Liver (tissue), 9 donors: ENCODE results near the gene OSBPL1A. TPM values are rescaled to one million over a fixed set of nuclear protein-coding genes. Genes with fewer than 3 reads are reported as not detected.
"Not testable (repeated sequence)": the region's sequence is repeated elsewhere in the genome, so short reads cannot be mapped to it uniquely, and the experiment has no call there.

Experiments
- DNase-seq: peaks from one replicate; pipeline ENCODE4 v3.0.0-alpha.2; 2017; ENCODE audit warnings: low spot score
- H3K27ac ChIP-seq, 2 donors: one replicate each; pipeline ENCODE4 v1.7.0; 2013; ENCODE audit warnings: inconsistent platforms in 2 of 2, low read length in 2 of 2, control low read depth in 1 of 2, low read depth in 1 of 2, mild to moderate bottlenecking in 1 of 2
- H3K27me3 ChIP-seq, 4 donors: one replicate each; pipeline versions ENCODE4 v1.6.1 to v1.7.0; 2013; ENCODE audit warnings: low read length in 3 of 4, inconsistent platforms in 1 of 4, mild to moderate bottlenecking in 1 of 4, moderate library complexity in 1 of 4; ENCODE audit not compliant: control insufficient read depth in 4 of 4, insufficient read depth in 4 of 4
- H3K36me3 ChIP-seq, 4 donors: one replicate each; pipeline versions ENCODE4 v1.6.1 to v1.7.0; 2013; ENCODE audit warnings: low read length in 3 of 4, mild to moderate bottlenecking in 3 of 4, low read depth in 1 of 4, moderate library complexity in 1 of 4; ENCODE audit not compliant: control insufficient read depth in 4 of 4, insufficient read depth in 3 of 4
- H3K4me1 ChIP-seq, 4 donors: one replicate each; pipeline versions ENCODE4 v1.6.1 to v1.7.0; 2013; ENCODE audit warnings: low read length in 3 of 4, mild to moderate bottlenecking in 3 of 4, moderate library complexity in 1 of 4; ENCODE audit not compliant: control insufficient read depth in 4 of 4, insufficient read depth in 4 of 4
- H3K4me3 ChIP-seq, 3 donors: one replicate each; pipeline versions ENCODE4 v1.6.1 to v1.7.0; 2013; ENCODE audit warnings: low read length in 3 of 3, control low read depth in 1 of 3, low read depth in 1 of 3, mild to moderate bottlenecking in 1 of 3
- H3K9ac ChIP-seq, 2 donors: one replicate each; pipeline ENCODE4 v1.7.0; 2013; ENCODE audit warnings: low read length in 2 of 2, mild to moderate bottlenecking in 2 of 2, moderate library complexity in 2 of 2, control low read depth in 1 of 2, low read depth in 1 of 2
- H3K9me3 ChIP-seq, 4 donors: one replicate each; pipeline versions ENCODE4 v1.6.1 to v1.7.0; 2013; ENCODE audit warnings: low read length in 3 of 4; ENCODE audit not compliant: control insufficient read depth in 4 of 4
- FOXA1 ChIP-seq: IDR thresholded peaks from 2 replicates; pipeline ENCODE4 v1.6.1; 2016; ENCODE audit warnings: antibody characterized with exemption
- FOXA2 ChIP-seq: IDR thresholded peaks from 2 replicates; pipeline ENCODE4 v1.6.1; 2016; ENCODE audit warnings: antibody characterized with exemption
- GABPA ChIP-seq, 2 donors: IDR thresholded peaks in 1 of 2; conservative IDR thresholded peaks in 1 of 2; 2 replicates each; pipeline ENCODE4 v1.6.1; 2016; ENCODE audit warnings: antibody characterized with exemption in 2 of 2, mild to moderate bottlenecking in 1 of 2, moderate library complexity in 1 of 2
- HNF4A ChIP-seq, 2 donors: conservative IDR thresholded peaks; 2 replicates each; pipeline ENCODE4 v1.6.1; 2016; ENCODE audit warnings: antibody characterized with exemption in 2 of 2, mild to moderate bottlenecking in 2 of 2
- JUND ChIP-seq, 2 donors: IDR thresholded peaks; 2 replicates each; pipeline ENCODE4 v1.6.1; 2016; ENCODE audit warnings: antibody characterized with exemption in 2 of 2
- NR2F2 ChIP-seq: IDR thresholded peaks from 2 replicates; pipeline ENCODE4 v1.6.1; 2016; ENCODE audit warnings: antibody characterized with exemption
- RAD21 ChIP-seq, 2 donors: IDR thresholded peaks; 2 replicates each; pipeline ENCODE4 v1.6.1; 2016; ENCODE audit warnings: antibody characterized with exemption in 2 of 2, mild to moderate bottlenecking in 2 of 2
- SP1 ChIP-seq: IDR thresholded peaks from 2 replicates; pipeline ENCODE4 v1.6.1; 2018; ENCODE audit warnings: antibody characterized with exemption, mild to moderate bottlenecking
- TAF1 ChIP-seq: conservative IDR thresholded peaks from 2 replicates; pipeline ENCODE4 v1.6.1; 2016; ENCODE audit warnings: antibody characterized with exemption, mild to moderate bottlenecking
- WGBS: extraction: QIAGEN DNeasy Blood & Tissue Kit; methylation state at CpG from one replicate; pipeline ENCODE4 v1.1.7; 2013; 5-methylcytosine and 5-hydroxymethylcytosine counted together
- polyA plus RNA-seq, 2 donors: library from polyadenylated mRNA; stranded (reverse) in 1 of 2; unstranded in 1 of 2; fragments of 200-250 nt in 1 of 2; fragments of >200 nt in 1 of 2; fragmentation: Nextera tagmentation in 1 of 2; extraction: Ambion mirVana in 1 of 2; gene quantifications; one replicate each; pipeline versions ENCODE4 v1.2.1 to v1.2.3, GENCODE V29; 2013 to 2015
- total RNA-seq, 2 donors: library from RNA; depleted of rRNA; stranded (reverse); fragments of >200 nt; gene quantifications; one replicate each; pipeline ENCODE4 v1.2.3, GENCODE V29; 2014
- TF ChIP-seq, protein P1 (sequence below): IDR thresholded peaks from 2 replicates; pipeline ENCODE4 v1.6.1; 2016; ENCODE audit warnings: antibody characterized with exemption, mild to moderate bottlenecking
- TF ChIP-seq, protein P2 (sequence below): IDR thresholded peaks from 2 replicates; pipeline ENCODE4 v1.6.1; 2016; ENCODE audit warnings: antibody characterized with exemption
- donor health status: healthy.
- donor health status: healthy.
- donor health status: healthy.
- donor health status: healthy.
- donor health status: healthy.

Gene OSBPL1A
- total and polyA plus RNA-seq, 4 donors: 5.4 to 12.6 (median 8.9) TPM

DNA sequence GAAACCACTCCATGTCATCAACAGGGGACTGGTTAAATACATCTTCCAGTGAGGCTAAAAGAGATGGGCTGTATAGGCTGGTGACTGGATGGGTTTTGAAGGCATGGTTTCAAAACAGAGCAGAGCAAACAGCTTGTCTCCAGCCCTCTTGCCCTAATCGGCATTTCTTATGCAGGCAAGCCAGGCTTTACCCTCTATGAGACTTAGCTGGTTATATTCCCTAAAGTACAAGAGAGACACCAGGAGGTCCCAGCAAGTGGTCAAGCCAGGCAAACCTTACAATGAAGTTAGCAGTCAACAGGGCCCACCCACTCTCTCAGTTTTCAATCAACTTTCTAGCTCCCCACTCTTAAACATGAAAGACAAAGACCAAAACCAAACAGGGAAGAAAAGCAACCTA, 19.0 kb downstream of the OSBPL1A start:
- Histone ChIP-seq H3K9ac (no peak overlapping the region), H3K4me3 (no peak overlapping the region), H3K4me1 (no peaks in the 10 kb centered on the region), H3K36me3 (no peaks in the 10 kb centered on the region), H3K9me3 (no peaks in the 10 kb centered on the region), H3K27me3 (no peaks in the 10 kb centered on the region), H3K27ac (no peak overlapping the region)
- DNase-seq: no peak
- 78% methylated on average over 1 of the region's 1 CpG for whole genome bisulfite sequencing
- TF ChIP-seq SP1 (no peak), HNF4A (conservative IDR thresholded peaks at IDR 0.05) (no peak), FOXA2 (no peak), GABPA (IDR thresholded peaks at IDR 0.05 in 1 of 2, conservative IDR thresholded peaks at IDR 0.05 in 1 of 2) (no peak), TAF1 (no peak), NR2F2 (no peak), JUND (IDR thresholded peaks at IDR 0.05) (no peak), FOXA1 (no peak)
- TF ChIP-seq, protein P1, sequence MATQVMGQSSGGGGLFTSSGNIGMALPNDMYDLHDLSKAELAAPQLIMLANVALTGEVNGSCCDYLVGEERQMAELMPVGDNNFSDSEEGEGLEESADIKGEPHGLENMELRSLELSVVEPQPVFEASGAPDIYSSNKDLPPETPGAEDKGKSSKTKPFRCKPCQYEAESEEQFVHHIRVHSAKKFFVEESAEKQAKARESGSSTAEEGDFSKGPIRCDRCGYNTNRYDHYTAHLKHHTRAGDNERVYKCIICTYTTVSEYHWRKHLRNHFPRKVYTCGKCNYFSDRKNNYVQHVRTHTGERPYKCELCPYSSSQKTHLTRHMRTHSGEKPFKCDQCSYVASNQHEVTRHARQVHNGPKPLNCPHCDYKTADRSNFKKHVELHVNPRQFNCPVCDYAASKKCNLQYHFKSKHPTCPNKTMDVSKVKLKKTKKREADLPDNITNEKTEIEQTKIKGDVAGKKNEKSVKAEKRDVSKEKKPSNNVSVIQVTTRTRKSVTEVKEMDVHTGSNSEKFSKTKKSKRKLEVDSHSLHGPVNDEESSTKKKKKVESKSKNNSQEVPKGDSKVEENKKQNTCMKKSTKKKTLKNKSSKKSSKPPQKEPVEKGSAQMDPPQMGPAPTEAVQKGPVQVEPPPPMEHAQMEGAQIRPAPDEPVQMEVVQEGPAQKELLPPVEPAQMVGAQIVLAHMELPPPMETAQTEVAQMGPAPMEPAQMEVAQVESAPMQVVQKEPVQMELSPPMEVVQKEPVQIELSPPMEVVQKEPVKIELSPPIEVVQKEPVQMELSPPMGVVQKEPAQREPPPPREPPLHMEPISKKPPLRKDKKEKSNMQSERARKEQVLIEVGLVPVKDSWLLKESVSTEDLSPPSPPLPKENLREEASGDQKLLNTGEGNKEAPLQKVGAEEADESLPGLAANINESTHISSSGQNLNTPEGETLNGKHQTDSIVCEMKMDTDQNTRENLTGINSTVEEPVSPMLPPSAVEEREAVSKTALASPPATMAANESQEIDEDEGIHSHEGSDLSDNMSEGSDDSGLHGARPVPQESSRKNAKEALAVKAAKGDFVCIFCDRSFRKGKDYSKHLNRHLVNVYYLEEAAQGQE: no peak
- TF ChIP-seq, protein P2, sequence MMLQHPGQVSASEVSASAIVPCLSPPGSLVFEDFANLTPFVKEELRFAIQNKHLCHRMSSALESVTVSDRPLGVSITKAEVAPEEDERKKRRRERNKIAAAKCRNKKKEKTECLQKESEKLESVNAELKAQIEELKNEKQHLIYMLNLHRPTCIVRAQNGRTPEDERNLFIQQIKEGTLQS: no peak

DNA sequence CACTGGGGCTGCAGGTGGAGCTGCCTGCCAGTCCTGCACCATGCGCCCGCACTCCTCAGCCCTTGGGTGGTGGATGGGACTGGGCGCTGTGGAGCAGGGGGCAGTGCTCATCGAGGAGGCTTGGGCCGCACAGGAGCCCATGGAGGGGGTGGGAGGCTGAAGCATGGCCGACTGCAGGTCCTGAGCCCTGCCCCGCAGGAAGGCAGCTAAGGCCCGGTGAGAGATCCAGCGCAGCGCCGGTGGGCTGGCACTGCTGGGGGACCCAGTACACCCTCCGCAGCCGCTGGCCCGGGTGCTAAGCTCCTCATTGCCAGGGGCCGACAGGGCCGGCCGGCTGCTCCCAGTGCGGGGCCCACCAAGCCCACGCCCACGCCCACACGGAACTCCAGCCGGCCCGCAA, 21.1 kb downstream of the OSBPL1A start:
- not testable (repeated sequence) for H3K4me1 ChIP-seq, H3K27me3 ChIP-seq, H3K9ac ChIP-seq, H3K36me3 ChIP-seq, H3K27ac ChIP-seq, H3K4me3 ChIP-seq, H3K9me3 ChIP-seq, DNase-seq
- 98% methylated on average over 23 of the region's 23 CpGs for WGBS

DNA sequence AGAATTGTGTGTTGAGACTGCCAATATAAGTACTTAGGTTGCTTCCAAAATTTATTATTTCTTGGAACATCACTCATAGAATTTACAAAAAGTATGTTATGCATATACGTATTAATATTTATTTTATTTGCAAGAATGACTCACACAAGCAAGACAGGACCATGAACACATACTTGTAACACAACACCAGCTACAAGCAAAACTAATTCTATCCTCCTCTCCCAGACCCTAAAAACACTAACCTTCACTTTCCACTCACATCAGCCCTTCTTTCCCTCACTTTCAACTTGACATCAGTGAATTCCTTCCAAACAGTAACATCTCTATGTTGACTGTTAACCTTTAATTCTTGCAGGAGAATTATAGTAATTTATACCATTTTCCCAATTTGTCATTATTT, 24.3 kb downstream of the OSBPL1A start:
- WGBS: 88% methylated on average over 1 of the region's 1 CpG
- Histone ChIP-seq H3K9ac (no peak overlapping the region), H3K27ac (no peak overlapping the region), H3K27me3 (no peaks in the 10 kb centered on the region), H3K4me1 (no peaks in the 10 kb centered on the region), H3K4me3 (no peak overlapping the region), H3K36me3 (no peaks in the 10 kb centered on the region), H3K9me3 (no peaks in the 10 kb centered on the region)
- DNase-seq: no peak
- TF ChIP-seq RAD21 (IDR thresholded peaks at IDR 0.05) (no peak), NR2F2 (no peak), HNF4A (conservative IDR thresholded peaks at IDR 0.05) (no peak), FOXA2 (no peak)
